ENCODE results near the gene RNF208.

DNA sequence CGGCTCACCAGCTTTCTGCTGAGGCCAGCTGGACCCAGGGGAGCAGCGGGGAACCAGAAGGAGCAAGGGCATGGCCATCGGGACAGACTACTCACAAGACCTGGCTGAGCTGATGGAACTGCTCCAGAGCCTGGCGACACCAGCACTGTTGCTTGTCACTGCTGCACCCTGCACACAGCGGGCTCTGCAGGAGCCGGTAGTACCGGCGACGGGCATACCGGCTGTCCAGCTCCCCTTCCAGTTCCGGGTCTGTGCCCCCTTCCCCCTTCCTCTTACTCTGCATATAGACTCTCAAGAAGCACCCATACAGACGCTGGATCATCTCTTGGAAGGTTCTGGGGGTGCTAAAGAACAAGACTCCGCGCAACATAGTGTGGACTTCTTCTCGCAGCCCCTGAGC is 34.7 kb downstream of the RNF208 start:
- TF ChIP-seq, protein P1, sequence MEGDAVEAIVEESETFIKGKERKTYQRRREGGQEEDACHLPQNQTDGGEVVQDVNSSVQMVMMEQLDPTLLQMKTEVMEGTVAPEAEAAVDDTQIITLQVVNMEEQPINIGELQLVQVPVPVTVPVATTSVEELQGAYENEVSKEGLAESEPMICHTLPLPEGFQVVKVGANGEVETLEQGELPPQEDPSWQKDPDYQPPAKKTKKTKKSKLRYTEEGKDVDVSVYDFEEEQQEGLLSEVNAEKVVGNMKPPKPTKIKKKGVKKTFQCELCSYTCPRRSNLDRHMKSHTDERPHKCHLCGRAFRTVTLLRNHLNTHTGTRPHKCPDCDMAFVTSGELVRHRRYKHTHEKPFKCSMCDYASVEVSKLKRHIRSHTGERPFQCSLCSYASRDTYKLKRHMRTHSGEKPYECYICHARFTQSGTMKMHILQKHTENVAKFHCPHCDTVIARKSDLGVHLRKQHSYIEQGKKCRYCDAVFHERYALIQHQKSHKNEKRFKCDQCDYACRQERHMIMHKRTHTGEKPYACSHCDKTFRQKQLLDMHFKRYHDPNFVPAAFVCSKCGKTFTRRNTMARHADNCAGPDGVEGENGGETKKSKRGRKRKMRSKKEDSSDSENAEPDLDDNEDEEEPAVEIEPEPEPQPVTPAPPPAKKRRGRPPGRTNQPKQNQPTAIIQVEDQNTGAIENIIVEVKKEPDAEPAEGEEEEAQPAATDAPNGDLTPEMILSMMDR (IDR thresholded peaks at IDR 0.05), result no peak
- TF ChIP-seq POLR2A (IDR thresholded peaks at IDR 0.05), result no peak

All from testis (tissue), 2 donors.